Fibroblast of skin of abdomen (primary cell): ENCODE data around the gene PDSS1.
"Not testable (repeated sequence)": the region's sequence is repeated elsewhere in the genome, so short reads cannot be mapped to it uniquely, and the experiment has no call there.

Experiments
- DNase-seq: peaks from one replicate; pipeline ENCODE4 v3.0.0-alpha.2; 2013

PDSS1 gene

GRCh38 chr10:26741368-26741767, 43.9 kb downstream of the PDSS1 start:
- DNase-seq = no peak

- DNase-seq = no peak
Measured at GRCh38 chr10:26743091-26743490, 45.6 kb downstream of the PDSS1 start.

- DNase-seq = no peak
Measured at GRCh38 chr10:26743841-26744240, 46.3 kb downstream of the PDSS1 start.

- DNase-seq = no peak
Measured at GRCh38 chr10:26746061-26746460, 48.6 kb downstream of the PDSS1 start.

GRCh38 chr10:26755443-26755903, 58.0 kb downstream of the PDSS1 start:
- peak; percentile 35 for DNase-seq

GRCh38 chr10:26759008-26759407, 61.5 kb downstream of the PDSS1 start:
- no peak for DNase-seq

- DNase-seq = no peak
Measured at GRCh38 chr10:26765549-26765948, 68.0 kb downstream of the PDSS1 start.

- DNase-seq = no peak
Measured at GRCh38 chr10:26770069-26770468, 72.6 kb downstream of the PDSS1 start.

GRCh38 chr10:26773633-26774032, 76.1 kb downstream of the PDSS1 start:
- no peak for DNase-seq

GRCh38 chr10:26776258-26776657, 78.8 kb downstream of the PDSS1 start:
- DNase-seq = no peak

- DNase-seq = no peak
Measured at GRCh38 chr10:26777686-26778085, 80.2 kb downstream of the PDSS1 start.

- no peak for DNase-seq
Measured at GRCh38 chr10:26779176-26779860, 81.8 kb downstream of the PDSS1 start.

GRCh38 chr10:26780106-26780792, 82.7 kb downstream of the PDSS1 start:
- no peak for DNase-seq

GRCh38 chr10:26780793-26781601, 83.5 kb downstream of the PDSS1 start:
- peak; percentile 90 for DNase-seq

GRCh38 chr10:26781797-26782196, 84.3 kb downstream of the PDSS1 start:
- DNase-seq = peak; percentile 51

GRCh38 chr10:26787362-26787761, 89.9 kb downstream of the PDSS1 start:
- no peak for DNase-seq

- not testable (repeated sequence) for DNase-seq
Measured at GRCh38 chr10:26789779-26790178, 92.3 kb downstream of the PDSS1 start.

GRCh38 chr10:26790221-26790995, 92.9 kb downstream of the PDSS1 start:
- DNase-seq = peak; percentile 31

GRCh38 chr10:26792758-26793495, 95.4 kb downstream of the PDSS1 start:
- DNase-seq = no peak
